B cell (primary cell): ENCODE measurements around the gene SLC24A3. TPM values are rescaled to one million over a fixed set of nuclear protein-coding genes. Genes with fewer than 3 reads are reported as not detected.
A peak's percentile ranks its signal among the peaks of the same experiment; 100 is the strongest.

Experiments
- ATAC-seq: fragments of 200-7000 bp; cut with Tn5 transposase; one replicate; pipeline ENCODE4 v1.10.0; 2021; ENCODE audit warnings: low read depth, mild to moderate bottlenecking, moderate number of reproducible peaks, moderate library complexity
- CTCF ChIA-PET: fragments of 350-600 bp; sonication (Branson Sonifier 250); formaldehyde crosslinking; loops from one replicate; lab custom pipeline; 2021; ENCODE audit warnings: antibody characterized with exemption, inconsistent platforms; lab: Charles Lee
- POLR2A ChIA-PET: fragments of 350-600 bp; sonication (Branson Sonifier 250); formaldehyde crosslinking; loops from one replicate; lab custom pipeline; 2021; ENCODE audit warnings: antibody characterized with exemption; lab: Charles Lee
- DNase-seq: peaks from one replicate; pipeline ENCODE4 v3.0.0; 2013
- H2AFZ ChIP-seq: 2 replicates; pipeline ENCODE4 v1.6.1; 2012; ENCODE audit warnings: mild to moderate bottlenecking, low read depth, low read length; ENCODE audit not compliant: insufficient read depth, poor library complexity, severe bottlenecking
- H3K27ac ChIP-seq, 2 donors: 1 replicate in 1 of 2; 2 replicates in 1 of 2; pipeline ENCODE4 v1.5.1; 2012 to 2013; ENCODE audit warnings: low read length in 2 of 2, mild to moderate bottlenecking in 2 of 2, moderate library complexity in 1 of 2
- H3K27me3 ChIP-seq, 4 experiments: fragments of 200-600 bp in 1 of 4; sonication (generic) in 1 of 4; replicated peaks in 1 of 4; 1 replicate in 2 of 4; 2 replicates in 2 of 4; pipeline versions ENCODE4 v1.6.1 to v1.7.0; 2013 to 2016; ENCODE audit warnings: low read length in 3 of 4, mild to moderate bottlenecking in 2 of 4, mixed read lengths in 1 of 4, moderate library complexity in 1 of 4; ENCODE audit not compliant: insufficient read depth in 4 of 4, control insufficient read depth in 3 of 4; ENCODE audit errors: control extremely low read depth in 1 of 4
- H3K36me3 ChIP-seq, 2 experiments: replicated peaks in 1 of 2; 1 replicate in 1 of 2; 2 replicates in 1 of 2; pipeline versions ENCODE4 v1.6.1 to v1.7.1; 2013; ENCODE audit warnings: low read length in 1 of 2; ENCODE audit not compliant: insufficient read depth in 2 of 2, control insufficient read depth in 1 of 2; ENCODE audit errors: control extremely low read depth in 1 of 2, extremely low read depth in 1 of 2
- H3K4me1 ChIP-seq, 2 donors: fragments of 200-600 bp in 1 of 2; sonication (generic) in 1 of 2; 1 replicate in 1 of 2; 2 replicates in 1 of 2; pipeline versions ENCODE4 v1.5.1 to v1.6.1; 2013 to 2017; ENCODE audit warnings: low read length in 2 of 2; ENCODE audit not compliant: control insufficient read depth in 2 of 2, insufficient read depth in 2 of 2
- H3K4me2 ChIP-seq: replicated peaks from 2 replicates; pipeline ENCODE3; 2012; ENCODE audit warnings: mild to moderate bottlenecking, low read depth, low read length; ENCODE audit not compliant: poor library complexity, severe bottlenecking
- H3K4me3 ChIP-seq, 5 experiments: fragments of 200-600 bp in 1 of 5; sonication (generic) in 1 of 5; 1 replicate in 3 of 5; 2 replicates in 2 of 5; pipeline versions ENCODE4 v1.5.1 to v1.7.0; 2011 to 2016; ENCODE audit warnings: low read length in 4 of 5, mild to moderate bottlenecking in 4 of 5, low read depth in 2 of 5, control low read depth in 1 of 5, moderate library complexity in 1 of 5; ENCODE audit not compliant: insufficient read depth in 1 of 5; ENCODE audit errors: control extremely low read depth in 1 of 5, extremely low read depth in 1 of 5
- H3K79me2 ChIP-seq: fragments of 200-600 bp; sonication (generic); one replicate; pipeline ENCODE4 v1.6.0; 2016; ENCODE audit warnings: low read length; ENCODE audit not compliant: control insufficient read depth, insufficient read depth
- H3K9ac ChIP-seq: fragments of 200-600 bp; sonication (generic); 2 replicates; pipeline ENCODE4 v1.6.1; 2017; ENCODE audit warnings: mild to moderate bottlenecking, low read length, moderate library complexity
- H3K9me3 ChIP-seq, 3 donors: one replicate each; pipeline versions ENCODE4 v1.6.1 to v1.7.1; 2013; ENCODE audit warnings: low read length in 2 of 3; ENCODE audit not compliant: control insufficient read depth in 2 of 3, insufficient read depth in 1 of 3; ENCODE audit errors: control extremely low read depth in 1 of 3
- H4K20me1 ChIP-seq: 2 replicates; pipeline ENCODE4 v1.6.0; 2012; ENCODE audit warnings: mild to moderate bottlenecking, low read length; ENCODE audit not compliant: insufficient read depth, control insufficient read depth, poor library complexity, severe bottlenecking
- H3K27ac Mint-ChIP-seq: one replicate; pipeline ENCODE4 v1.8.0; 2021; ENCODE audit warnings: mixed read lengths
- H3K27me3 Mint-ChIP-seq: one replicate; pipeline ENCODE4 v1.8.0; 2021; ENCODE audit warnings: mixed read lengths
- H3K4me1 Mint-ChIP-seq: one replicate; pipeline ENCODE4 v1.8.0; 2021; ENCODE audit warnings: mixed read lengths
- H3K4me3 Mint-ChIP-seq: one replicate; pipeline ENCODE4 v1.8.0; 2021; ENCODE audit warnings: mixed read lengths
- H3K9me3 Mint-ChIP-seq: one replicate; pipeline ENCODE4 v1.8.0; 2022; ENCODE audit warnings: mixed read lengths; ENCODE audit not compliant: insufficient read depth
- CTCF ChIP-seq: fragments of 200-600 bp; IDR thresholded peaks from one replicate; pipeline ENCODE4 v1.8.0; 2022; ENCODE audit warnings: antibody characterized with exemption, mild to moderate bottlenecking
- EZH2 ChIP-seq: IDR thresholded peaks from 2 replicates; pipeline ENCODE4 v1.6.1; 2012; ENCODE audit warnings: borderline replicate concordance, low read depth, mild to moderate bottlenecking, moderate library complexity, low read length; ENCODE audit not compliant: insufficient read depth, poor library complexity, severe bottlenecking
- WGBS: methylation state at CpG from one replicate; pipeline ENCODE4 v1.1.5; 2013; ENCODE audit warnings: missing lambda C conversion rate; ENCODE audit not compliant: insufficient coverage; 5-methylcytosine and 5-hydroxymethylcytosine counted together
- intact Hi-C: fragments of 100-400 bp; cut with micrococcal nuclease; formaldehyde crosslinking; loops from one replicate; pipeline ENCODE4 v1.10.0; 2022
- polyA minus RNA-seq: library from RNA; depleted of rRNA, polyadenylated mRNA; stranded (reverse); fragments of >200 nt; gene quantifications from 2 replicates; pipeline ENCODE4 v1.2.3, GENCODE V29; 2012
- polyA plus RNA-seq: library from polyadenylated mRNA; depleted of rRNA; stranded (reverse); fragments of >200 nt; gene quantifications from 2 replicates; pipeline ENCODE4 v1.2.3, GENCODE V29; 2012
- total RNA-seq, 2 donors: library from RNA; stranded (reverse); fragments of 120-200 nt in 1 of 2; gene quantifications; 1 replicate in 1 of 2; 2 replicates in 1 of 2; pipeline versions ENCODE4 v1.2.3 to v1.2.4, GENCODE V29; 2013 to 2022

SLC24A3 gene
- total RNA-seq (not detected in 2 replicates), polyA plus RNA-seq (not detected in 2 replicates), polyA minus RNA-seq (0.07 TPM in 1 of 2 replicates, not detected in the other)
- 0.49 TPM for total RNA-seq (2013)

GRCh38 chr20:19212469-19212815, at the start of gene SLC24A3:
TSS of gene SLC24A3 (plus strand) at chr20:19212642.
- H3K4me2 ChIP-seq = peak within 1 kb of the TSS; percentile 40
- no peak for TF ChIP-seq CTCF
- no peak for TF ChIP-seq EZH2
- no peak within 1 kb of the TSS for H3K9ac ChIP-seq
- no peaks in the 10 kb centered on the region for H3K79me2 ChIP-seq
- H3K4me3 Mint-ChIP-seq = peak within 1 kb of the TSS; percentile 50
- ATAC-seq (no peak), DNase-seq (no peak)
- H3K27me3 Mint-ChIP-seq = peaks cover 53% of the 10 kb centered on the region
- peaks cover 0 to 4% of the 10 kb centered on the region in 2 donors for H3K4me1 ChIP-seq
- no peak within 1 kb of the TSS for H2AFZ ChIP-seq
- H3K27me3 ChIP-seq = peaks cover 0 to 44% (median 15%) of the 10 kb centered on the region in 4 experiments
- 2% methylated on average over 61 of the region's 61 CpGs for WGBS
- H3K27ac ChIP-seq = no peak within 1 kb of the TSS
- ChIA-PET POLR2A (no interaction called here), CTCF (no interaction called here)
- intact Hi-C loops = no loop called here
- peaks cover 0 to 5% (median 0%) of the 10 kb centered on the region in 3 donors for H3K9me3 ChIP-seq
- H3K27ac Mint-ChIP-seq = no peak within 1 kb of the TSS
- no peaks in the 10 kb centered on the region for H4K20me1 ChIP-seq
- H3K4me3 ChIP-seq = no peak within 1 kb of the TSS
- H3K9me3 Mint-ChIP-seq = no peaks in the 10 kb centered on the region
- peaks cover 13% of the 10 kb centered on the region for H3K4me1 Mint-ChIP-seq
- H3K36me3 ChIP-seq = no peaks in the 10 kb centered on the region

GRCh38 chr20:19170148-19170547, 42.3 kb upstream of the SLC24A3 start:
- peaks cover 4% of the 10 kb centered on the region for H3K9me3 Mint-ChIP-seq
- H3K4me3 Mint-ChIP-seq = no peak overlapping the region
- Histone ChIP-seq H3K4me2 (no peak overlapping the region), H4K20me1 (no peaks in the 10 kb centered on the region), H3K27me3 (peaks cover 0 to 5% (median 0%) of the 10 kb centered on the region in 4 experiments), H3K79me2 (no peaks in the 10 kb centered on the region), H3K4me3 (no peak overlapping the region), H3K36me3 (no peaks in the 10 kb centered on the region), H3K9me3 (peaks cover 0 to 9% (median 0%) of the 10 kb centered on the region in 3 donors), H3K27ac (no peak overlapping the region), H3K4me1 (no peaks in the 10 kb centered on the region), H3K9ac (no peak overlapping the region), H2AFZ (no peak overlapping the region)
- no peak for DNase-seq
- H3K27ac Mint-ChIP-seq = no peak overlapping the region
- TF ChIP-seq EZH2 = no peak
- no peak for TF ChIP-seq CTCF
- CTCF ChIA-PET = no interaction called here
- no peak for ATAC-seq
- intact Hi-C loops = no loop called here
- POLR2A ChIA-PET = no interaction called here
- H3K4me1 Mint-ChIP-seq = no peaks in the 10 kb centered on the region
- H3K27me3 Mint-ChIP-seq = peaks cover 22% of the 10 kb centered on the region
